ENCODE data around the gene PDXDC1.
"Not testable (repeated sequence)": the region's sequence is repeated elsewhere in the genome, so short reads cannot be mapped to it uniquely, and the experiment has no call there.

DNA sequence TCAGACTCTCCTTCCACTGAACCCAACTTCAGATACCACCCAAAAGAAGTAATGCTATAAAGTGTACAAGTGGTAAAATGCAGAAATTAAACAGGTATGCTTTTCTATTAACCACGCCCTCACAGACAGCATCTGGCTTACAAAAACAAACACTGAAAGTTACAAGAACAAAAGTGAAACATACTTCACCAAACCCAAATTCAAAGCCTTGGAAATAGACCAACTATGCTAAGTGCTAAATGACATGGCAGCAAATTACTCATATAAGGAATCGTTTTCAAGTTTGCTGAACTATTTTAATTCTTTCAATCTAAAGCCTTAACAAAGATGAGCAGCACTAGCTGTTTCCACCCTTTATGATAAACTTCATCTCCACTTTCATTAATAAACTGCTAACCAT lies 101.3 kb downstream of the PDXDC1 start:
- not testable (repeated sequence) for TF ChIP-seq POLR2A (IDR thresholded peaks at IDR 0.05; ENCODE audit: low read length); GATA1 (IDR thresholded peaks at IDR 0.05; ENCODE audit: low read depth, low read length)

Data from erythroblast (primary cell).